ENCODE data around the gene DLGAP3. TPM values are rescaled to one million over a fixed set of nuclear protein-coding genes. Genes with fewer than 3 reads are reported as not detected.

DLGAP3 gene
- total and polyA plus RNA-seq, 2 of the 13 experiments (the other 11 are each of a cell fraction or from before 2014, with no cell fraction given): 0.03 to 0.04 TPM

GRCh38 chr1:34825455-34826091, 103.9 kb downstream of the DLGAP3 start (continued):
- TF ChIP-seq CC2D1A (CRISPR knock-in tag; IDR thresholded peaks at IDR 0.05) (no peak), NR0B2 (CRISPR knock-in tag; IDR thresholded peaks at IDR 0.05) (no peak), ZNF773 (CRISPR knock-in tag; IDR thresholded peaks at IDR 0.05; ENCODE audit: borderline replicate concordance) (no peak), ZNF101 (CRISPR knock-in tag; IDR thresholded peaks at IDR 0.05; ENCODE audit: borderline replicate concordance, low read depth) (no peak), RBAK (CRISPR knock-in tag; IDR thresholded peaks at IDR 0.05) (no peak), ATF6 (CRISPR knock-in tag; conservative IDR thresholded peaks at IDR 0.05) (no peak), MZF1 (CRISPR knock-in tag; IDR thresholded peaks at IDR 0.05; ENCODE audit: borderline replicate concordance) (no peak), BRCA1 (CRISPR knock-in tag; IDR thresholded peaks at IDR 0.05) (no peak), PREB (CRISPR knock-in tag; IDR thresholded peaks at IDR 0.05) (no peak), ATF7-NPFF (CRISPR knock-in tag; IDR thresholded peaks at IDR 0.05; ENCODE audit: low read depth) (no peak), ZNF446 (CRISPR knock-in tag; IDR thresholded peaks at IDR 0.05) (no peak), ZNF563 (CRISPR knock-in tag; IDR thresholded peaks at IDR 0.05) (0 out of 2 replicates have a peak, but pooled peaks have one; percentile 49), JDP2 (CRISPR knock-in tag; IDR thresholded peaks at IDR 0.05; ENCODE audit: borderline replicate concordance) (no peak), FLYWCH1 (CRISPR knock-in tag; IDR thresholded peaks at IDR 0.05) (no peak), HOXA9 (CRISPR knock-in tag; IDR thresholded peaks at IDR 0.05; ENCODE audit: borderline replicate concordance) (no peak), NRL (CRISPR knock-in tag; IDR thresholded peaks at IDR 0.05; ENCODE audit: borderline replicate concordance) (no peak), ARHGAP35 (CRISPR knock-in tag; IDR thresholded peaks at IDR 0.05; ENCODE audit: borderline replicate concordance) (no peak), FOXM1 (CRISPR knock-in tag; IDR thresholded peaks at IDR 0.05) (no peak)

Measured in HepG2 (cell line).